Testis (tissue), 2 donors: ENCODE results near the gene PPME1.

Experiments
- POLR2A ChIP-seq: fragments of 450-650 bp; IDR thresholded peaks from one replicate; pipeline ENCODE4 v1.6.1; 2017; ENCODE audit warnings: antibody characterized with exemption, mild to moderate bottlenecking, moderate library complexity
- TF ChIP-seq, protein P1 (sequence below), 3 experiments: fragments of 450-650 bp in 2 of 3; fragments of 200-600 bp in 1 of 3; sonication (generic) in 1 of 3; IDR thresholded peaks; one replicate each; pipeline ENCODE4 v1.5.1; 2016 to 2019; ENCODE audit warnings: antibody characterized with exemption in 3 of 3, mild to moderate bottlenecking in 2 of 3, moderate library complexity in 1 of 3

GRCh38 chr11:74226907-74227306 is 55.8 kb downstream of the PPME1 start:
- TF ChIP-seq, protein P1, sequence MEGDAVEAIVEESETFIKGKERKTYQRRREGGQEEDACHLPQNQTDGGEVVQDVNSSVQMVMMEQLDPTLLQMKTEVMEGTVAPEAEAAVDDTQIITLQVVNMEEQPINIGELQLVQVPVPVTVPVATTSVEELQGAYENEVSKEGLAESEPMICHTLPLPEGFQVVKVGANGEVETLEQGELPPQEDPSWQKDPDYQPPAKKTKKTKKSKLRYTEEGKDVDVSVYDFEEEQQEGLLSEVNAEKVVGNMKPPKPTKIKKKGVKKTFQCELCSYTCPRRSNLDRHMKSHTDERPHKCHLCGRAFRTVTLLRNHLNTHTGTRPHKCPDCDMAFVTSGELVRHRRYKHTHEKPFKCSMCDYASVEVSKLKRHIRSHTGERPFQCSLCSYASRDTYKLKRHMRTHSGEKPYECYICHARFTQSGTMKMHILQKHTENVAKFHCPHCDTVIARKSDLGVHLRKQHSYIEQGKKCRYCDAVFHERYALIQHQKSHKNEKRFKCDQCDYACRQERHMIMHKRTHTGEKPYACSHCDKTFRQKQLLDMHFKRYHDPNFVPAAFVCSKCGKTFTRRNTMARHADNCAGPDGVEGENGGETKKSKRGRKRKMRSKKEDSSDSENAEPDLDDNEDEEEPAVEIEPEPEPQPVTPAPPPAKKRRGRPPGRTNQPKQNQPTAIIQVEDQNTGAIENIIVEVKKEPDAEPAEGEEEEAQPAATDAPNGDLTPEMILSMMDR (IDR thresholded peaks at IDR 0.05): no peak
- TF ChIP-seq POLR2A: no peak
